AG04450 (cell line): ENCODE measurements around the gene PLLP. TPM values are rescaled to one million over a fixed set of nuclear protein-coding genes. Genes with fewer than 3 reads are reported as not detected.
"Not testable (repeated sequence)": the region's sequence is repeated elsewhere in the genome, so short reads cannot be mapped to it uniquely, and the experiment has no call there.

ENCODE experiments used
- CTCF ChIA-PET: fragments of 300-600, 350-600 bp; formaldehyde crosslinking; extraction: SDS; loops from one replicate; lab custom pipeline; 2022; ENCODE audit warnings: antibody characterized with exemption, inconsistent platforms; lab: Charles Lee
- POLR2A ChIA-PET: fragments of 350-600 bp; formaldehyde crosslinking; extraction: SDS; loops from one replicate; lab custom pipeline; 2021; ENCODE audit warnings: antibody characterized with exemption, inconsistent platforms; lab: Yijun Ruan, JAX
- DNase-seq: peaks from one replicate; pipeline ENCODE4 v3.0.0-alpha.2; 2011; ENCODE audit warnings: low read depth, low spot score
- H3K27ac ChIP-seq: one replicate; pipeline ENCODE4 v1.5.1; 2012; ENCODE audit warnings: low read depth, low read length, control low read depth
- H3K27me3 ChIP-seq: one replicate; pipeline ENCODE4 v1.6.0; 2012; ENCODE audit warnings: low read length; ENCODE audit not compliant: control insufficient read depth, insufficient read depth
- H3K4me3 ChIP-seq: 2 replicates; pipeline ENCODE4 v1.5.1; 2011; ENCODE audit warnings: mild to moderate bottlenecking, low read depth, low read length, control low read depth
- H3K9me3 ChIP-seq: 2 replicates; pipeline ENCODE4 v1.5.1; 2012; ENCODE audit warnings: low read length; ENCODE audit not compliant: control insufficient read depth, insufficient read depth
- CTCF ChIP-seq: IDR thresholded peaks from 2 replicates; pipeline ENCODE4 v1.5.1; 2011; ENCODE audit warnings: low read depth, low read length, control low read depth, inconsistent platforms
- polyA plus RNA-seq: library from polyadenylated mRNA; depleted of rRNA; stranded (reverse); fragments of >200 nt; gene quantifications from 2 replicates; pipeline ENCODE4 v1.2.3, GENCODE V29; 2011

Gene PLLP
- polyA plus RNA-seq, 1 experiment, result 0.10 TPM

- Histone ChIP-seq H3K27ac (no peak overlapping the region), H3K27me3 (peaks cover 42% of the 10 kb centered on the region), H3K9me3 (no peaks in the 10 kb centered on the region; the same call in 1 of the 2 replicates), H3K4me3 (no peak overlapping the region)
- no peak for TF ChIP-seq CTCF
- POLR2A ChIA-PET, result no interaction called here
- DNase-seq, result no peak
- CTCF ChIA-PET, result no interaction called here
Observed at GRCh38 chr16:57281791-57282190, 2.7 kb downstream of the PLLP start.

GRCh38 chr16:57279780-57280638 lies 4.5 kb downstream of the PLLP start:
- H3K27ac ChIP-seq, result no peak overlapping the region
- DNase-seq, result no peak
- H3K27me3 ChIP-seq, result peaks cover 38% of the 10 kb centered on the region
- TF ChIP-seq CTCF, result no peak
- no peaks in the 10 kb centered on the region; the same call in 1 of the 2 replicates for H3K9me3 ChIP-seq
- POLR2A ChIA-PET, result no interaction called here
- no peak overlapping the region for H3K4me3 ChIP-seq
- CTCF ChIA-PET, result interaction anchor here (1.2 kb wide), 1 partner anchor 137 kb away, joined by 3 read pairs; no protein-coding TSS in a partner anchor

- POLR2A ChIA-PET, result interaction anchor here (0.7 kb wide), 1 partner anchor 92 kb away, joined by 3 read pairs; the partner anchor contains the start of genes PSME3IP1 and RSPRY1
- H3K27ac ChIP-seq, result no peak overlapping the region
- CTCF ChIA-PET, result interaction anchor here (0.9 to 1.5 kb wide), 3 partner anchors 22 to 140 kb away, joined by 3 to 4 read pairs (median 3); no protein-coding TSS in a partner anchor
- no peak for TF ChIP-seq CTCF
- no peaks in the 10 kb centered on the region for H3K9me3 ChIP-seq
- no peak for DNase-seq
- peaks cover 25% of the 10 kb centered on the region for H3K27me3 ChIP-seq
- H3K4me3 ChIP-seq, result no peak overlapping the region
Observed at GRCh38 chr16:57278494-57278893, 6.0 kb downstream of the PLLP start.

- ChIA-PET POLR2A (interaction anchor here (0.6 kb wide), 1 partner anchor 366 kb away, joined by 4 read pairs; no protein-coding TSS in a partner anchor), CTCF (interaction anchor here (0.9 to 1.5 kb wide), 3 partner anchors 23 to 141 kb away, joined by 3 to 4 read pairs (median 3); no protein-coding TSS in a partner anchor)
- no peak overlapping the region for H3K27ac ChIP-seq
- no peak for TF ChIP-seq CTCF
- peaks cover 16% of the 10 kb centered on the region for H3K27me3 ChIP-seq
- H3K4me3 ChIP-seq, result no peak overlapping the region
- DNase-seq, result no peak
- no peaks in the 10 kb centered on the region for H3K9me3 ChIP-seq
Observed at GRCh38 chr16:57277586-57277985, 6.9 kb downstream of the PLLP start.

- H3K27ac ChIP-seq, result no peak overlapping the region
- DNase-seq, result no peak
- POLR2A ChIA-PET, result no interaction called here
Observed at GRCh38 chr16:57276596-57276995, 7.9 kb downstream of the PLLP start.

GRCh38 chr16:57275946-57276345 lies 8.5 kb downstream of the PLLP start:
- POLR2A ChIA-PET, H3K27me3 ChIP-seq, DNase-seq, H3K4me3 ChIP-seq, H3K27ac ChIP-seq, H3K9me3 ChIP-seq, CTCF ChIA-PET: not testable (repeated sequence)

More at GRCh38 chr16:57276596-57276995, 7.9 kb downstream of the PLLP start:
- no peak for TF ChIP-seq CTCF
- peaks cover 11% of the 10 kb centered on the region for H3K27me3 ChIP-seq
- CTCF ChIA-PET, result no interaction called here
- no peak overlapping the region for H3K4me3 ChIP-seq
- H3K9me3 ChIP-seq, result no peaks in the 10 kb centered on the region
